ENCODE data around the gene RTCA.
"Not testable (repeated sequence)": the region's sequence is repeated elsewhere in the genome, so short reads cannot be mapped to it uniquely, and the experiment has no call there.

Gene RTCA

DNA sequence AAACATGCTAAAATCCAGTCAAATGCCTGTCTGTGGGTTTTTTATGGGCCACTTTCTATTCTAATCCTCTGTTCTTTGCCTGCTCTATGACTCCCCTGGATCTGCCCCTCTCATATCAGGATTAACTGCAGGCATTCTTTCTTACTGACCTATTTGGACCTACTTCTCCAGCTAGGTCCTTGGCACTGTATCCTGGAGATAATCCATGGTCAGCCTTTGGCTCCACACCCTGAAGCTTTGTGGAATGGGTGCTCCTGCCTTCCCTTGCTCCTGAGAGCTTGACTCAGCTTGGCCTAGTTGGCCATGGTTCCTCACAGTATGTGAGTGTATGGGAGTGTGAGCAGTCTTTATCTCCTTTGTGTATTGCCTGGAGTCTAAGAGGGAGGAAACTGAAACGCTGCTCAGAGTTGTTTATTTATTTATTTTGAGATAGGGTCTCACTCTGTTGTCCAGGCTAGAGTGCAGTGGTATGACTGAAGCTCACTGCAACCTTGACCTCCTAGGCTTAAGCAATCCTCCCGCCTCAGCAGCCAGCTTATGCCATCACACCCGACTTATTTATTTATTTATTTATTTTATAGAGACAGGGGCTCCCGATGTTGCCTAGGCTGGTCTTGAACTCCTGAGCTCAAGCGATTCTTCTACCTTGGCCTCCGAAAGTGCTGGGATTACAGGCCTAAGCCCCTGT lies 57.5 kb downstream of the RTCA start:
- Histone ChIP-seq H3K9ac (ENCODE audit: low read depth, low read length) (no peak overlapping the region), H4K20me1 (ENCODE audit: insufficient read depth, low read length) (no peaks in the 10 kb centered on the region), H3K27ac (ENCODE audit: low read length) (peak overlapping the region; percentile 18; the same call in 1 of the 2 replicates), H2AFZ (ENCODE audit: low read depth, low read length) (no peak overlapping the region), H3K36me3 (ENCODE audit: insufficient read depth, low read length) (no peaks in the 10 kb centered on the region), H3K4me1 (ENCODE audit: insufficient read depth, low read length) (peaks cover 11% of the 10 kb centered on the region), H3K27me3 (ENCODE audit: insufficient read depth, low read length, poor library complexity) (no peaks in the 10 kb centered on the region), H3K79me2 (ENCODE audit: insufficient read depth, low read length) (no peaks in the 10 kb centered on the region), H3K4me3 (ENCODE audit: low read depth in 1 of 2, low read length in 2 of 2) (no peak overlapping the region), H3K4me2 (ENCODE audit: insufficient read depth, low read length) (no peak overlapping the region), H3K9me3 (ENCODE audit: insufficient read depth, low read length, severe bottlenecking) (peaks cover 4% of the 10 kb centered on the region)
- TF ChIP-seq CTCF (IDR thresholded peaks at IDR 0.05; ENCODE audit: borderline replicate concordance, extremely low read depth, low read length, poor library complexity, severe bottlenecking) (no peak), EZH2 (IDR thresholded peaks at IDR 0.05; ENCODE audit: borderline replicate concordance, low read depth, low read length, severe bottlenecking) (no peak)
- DNase-seq = no peak
- ATAC-seq (ENCODE audit: insufficient read depth, low read depth) = no peak; the same call in 2 of the 3 replicates

- Histone ChIP-seq H3K9me3 (ENCODE audit: insufficient read depth, low read length, severe bottlenecking) (no peaks in the 10 kb centered on the region), H3K4me2 (ENCODE audit: insufficient read depth, low read length) (no peak overlapping the region), H3K27ac (ENCODE audit: low read length) (no peak overlapping the region), H4K20me1 (ENCODE audit: insufficient read depth, low read length) (no peaks in the 10 kb centered on the region), H3K4me1 (ENCODE audit: insufficient read depth, low read length) (peaks cover 11% of the 10 kb centered on the region), H3K79me2 (ENCODE audit: insufficient read depth, low read length) (no peaks in the 10 kb centered on the region), H3K4me3 (ENCODE audit: low read depth in 1 of 2, low read length in 2 of 2) (no peak overlapping the region), H3K9ac (ENCODE audit: low read depth, low read length) (no peak overlapping the region), H2AFZ (ENCODE audit: low read depth, low read length) (no peak overlapping the region), H3K36me3 (ENCODE audit: insufficient read depth, low read length) (no peaks in the 10 kb centered on the region), H3K27me3 (ENCODE audit: insufficient read depth, low read length, poor library complexity) (no peaks in the 10 kb centered on the region)
- TF ChIP-seq EZH2 (IDR thresholded peaks at IDR 0.05; ENCODE audit: borderline replicate concordance, low read depth, low read length, severe bottlenecking) (no peak), CTCF (IDR thresholded peaks at IDR 0.05; ENCODE audit: borderline replicate concordance, extremely low read depth, low read length, poor library complexity, severe bottlenecking) (no peak)
- DNase-seq = no peak
- no peak for ATAC-seq (ENCODE audit: insufficient read depth, low read depth)
Observed at GRCh38 chr1:100325415-100326324, 59.7 kb downstream of the RTCA start.

- H3K79me2 ChIP-seq (ENCODE audit: insufficient read depth, low read length); ATAC-seq (ENCODE audit: insufficient read depth, low read depth); H3K36me3 ChIP-seq (ENCODE audit: insufficient read depth, low read length); H4K20me1 ChIP-seq (ENCODE audit: insufficient read depth, low read length); H3K27ac ChIP-seq (ENCODE audit: low read length); H3K9ac ChIP-seq (ENCODE audit: low read depth, low read length); H3K4me2 ChIP-seq (ENCODE audit: insufficient read depth, low read length); H3K9me3 ChIP-seq (ENCODE audit: insufficient read depth, low read length, severe bottlenecking); H3K27me3 ChIP-seq (ENCODE audit: insufficient read depth, low read length, poor library complexity); H3K4me3 ChIP-seq (ENCODE audit: low read depth in 1 of 2, low read length in 2 of 2); DNase-seq; H2AFZ ChIP-seq (ENCODE audit: low read depth, low read length): not testable (repeated sequence)
- H3K4me1 ChIP-seq (ENCODE audit: insufficient read depth, low read length) = peaks cover 11% of the 10 kb centered on the region
Observed at GRCh38 chr1:100326325-100326670, 60.3 kb downstream of the RTCA start.

GRCh38 chr1:100328133-100328532 lies 62.1 kb downstream of the RTCA start:
- ATAC-seq (ENCODE audit: insufficient read depth, low read depth) (no peak), DNase-seq (no peak)
- no peak overlapping the region for H3K4me3 ChIP-seq (ENCODE audit: low read depth in 1 of 2, low read length in 2 of 2)
- H3K9ac ChIP-seq (ENCODE audit: low read depth, low read length) = no peak overlapping the region
- TF ChIP-seq CTCF (IDR thresholded peaks at IDR 0.05; ENCODE audit: borderline replicate concordance, extremely low read depth, low read length, poor library complexity, severe bottlenecking) (no peak), EZH2 (IDR thresholded peaks at IDR 0.05; ENCODE audit: borderline replicate concordance, low read depth, low read length, severe bottlenecking) (no peak)
- no peak overlapping the region for H3K27ac ChIP-seq (ENCODE audit: low read length)
- H4K20me1 ChIP-seq (ENCODE audit: insufficient read depth, low read length) = no peaks in the 10 kb centered on the region
- no peaks in the 10 kb centered on the region for H3K9me3 ChIP-seq (ENCODE audit: insufficient read depth, low read length, severe bottlenecking)
- no peak overlapping the region for H3K4me2 ChIP-seq (ENCODE audit: insufficient read depth, low read length)
- no peaks in the 10 kb centered on the region for H3K36me3 ChIP-seq (ENCODE audit: insufficient read depth, low read length)
- no peak overlapping the region for H2AFZ ChIP-seq (ENCODE audit: low read depth, low read length)
- H3K27me3 ChIP-seq (ENCODE audit: insufficient read depth, low read length, poor library complexity) = no peaks in the 10 kb centered on the region
- peaks cover 3% of the 10 kb centered on the region; the same call in 1 of the 2 replicates for H3K4me1 ChIP-seq (ENCODE audit: insufficient read depth, low read length)
- H3K79me2 ChIP-seq (ENCODE audit: insufficient read depth, low read length) = no peaks in the 10 kb centered on the region

- not testable (repeated sequence) for H3K4me1 ChIP-seq (ENCODE audit: insufficient read depth, low read length); H3K79me2 ChIP-seq (ENCODE audit: insufficient read depth, low read length); H3K9ac ChIP-seq (ENCODE audit: low read depth, low read length); H2AFZ ChIP-seq (ENCODE audit: low read depth, low read length); H3K36me3 ChIP-seq (ENCODE audit: insufficient read depth, low read length); ATAC-seq (ENCODE audit: insufficient read depth, low read depth); DNase-seq; H3K27me3 ChIP-seq (ENCODE audit: insufficient read depth, low read length, poor library complexity); H3K27ac ChIP-seq (ENCODE audit: low read length); H3K4me3 ChIP-seq (ENCODE audit: low read depth in 1 of 2, low read length in 2 of 2); H3K4me2 ChIP-seq (ENCODE audit: insufficient read depth, low read length); H4K20me1 ChIP-seq (ENCODE audit: insufficient read depth, low read length); H3K9me3 ChIP-seq (ENCODE audit: insufficient read depth, low read length, severe bottlenecking)
Observed at GRCh38 chr1:100331146-100331545, 65.1 kb downstream of the RTCA start.
